Fibroblast of skin of back (primary cell): Measurements from ENCODE around the gene SPNS2.
"Not testable (repeated sequence)": the region's sequence is repeated elsewhere in the genome, so short reads cannot be mapped to it uniquely, and the experiment has no call there.

ENCODE experiments used
- DNase-seq: peaks from one replicate; pipeline ENCODE4 v3.0.0-alpha.2; 2013

SPNS2 gene

DNA sequence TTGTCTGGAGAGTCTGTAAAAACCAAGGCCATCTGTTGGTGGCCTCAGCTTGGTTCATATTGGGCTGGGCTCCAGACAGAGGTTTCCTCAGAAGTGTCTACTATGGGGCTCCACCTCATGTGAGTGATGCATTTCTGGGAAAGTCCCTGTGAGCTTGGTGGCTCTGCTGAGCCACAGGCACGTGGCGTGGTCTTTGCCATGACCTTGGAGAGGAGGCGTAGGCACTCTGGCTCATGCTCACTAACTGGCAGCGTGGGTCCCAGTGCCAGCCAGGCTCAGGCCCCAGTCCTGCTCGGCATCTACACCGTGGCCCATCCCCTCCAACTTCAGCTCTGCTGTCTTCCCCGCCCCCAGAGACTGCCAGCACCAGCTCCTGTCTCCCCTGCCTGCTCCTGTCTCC is 75.0 kb downstream of the SPNS2 start:
- DNase-seq: no peak

- no peak for DNase-seq
These were observed 75.9 kb downstream of the SPNS2 start for GRCh38 chr17:4574448-4575045.

DNA sequence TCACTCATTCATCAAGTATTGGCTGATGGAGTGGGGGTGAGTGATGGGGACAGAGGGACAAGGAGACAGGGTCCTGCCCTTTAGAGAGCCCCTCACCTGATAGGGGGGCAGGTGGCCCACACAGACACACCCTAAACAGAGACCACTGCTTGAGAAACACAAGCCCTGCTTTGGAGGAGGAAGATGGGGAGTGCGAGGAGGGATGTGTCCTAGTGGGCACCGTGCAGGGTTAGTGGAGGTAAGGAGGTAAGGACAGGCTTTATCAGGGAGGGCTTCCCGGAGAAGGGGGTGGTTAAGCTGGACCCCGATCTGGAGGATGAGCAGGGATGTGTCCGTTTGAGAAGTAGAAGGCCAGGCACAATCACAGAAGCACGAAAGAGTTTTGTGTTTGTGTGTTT is 77.5 kb downstream of the SPNS2 start:
- DNase-seq: no peak

- peak; percentile 15 for DNase-seq
These were observed 78.1 kb downstream of the SPNS2 start for GRCh38 chr17:4576729-4577322.

DNA sequence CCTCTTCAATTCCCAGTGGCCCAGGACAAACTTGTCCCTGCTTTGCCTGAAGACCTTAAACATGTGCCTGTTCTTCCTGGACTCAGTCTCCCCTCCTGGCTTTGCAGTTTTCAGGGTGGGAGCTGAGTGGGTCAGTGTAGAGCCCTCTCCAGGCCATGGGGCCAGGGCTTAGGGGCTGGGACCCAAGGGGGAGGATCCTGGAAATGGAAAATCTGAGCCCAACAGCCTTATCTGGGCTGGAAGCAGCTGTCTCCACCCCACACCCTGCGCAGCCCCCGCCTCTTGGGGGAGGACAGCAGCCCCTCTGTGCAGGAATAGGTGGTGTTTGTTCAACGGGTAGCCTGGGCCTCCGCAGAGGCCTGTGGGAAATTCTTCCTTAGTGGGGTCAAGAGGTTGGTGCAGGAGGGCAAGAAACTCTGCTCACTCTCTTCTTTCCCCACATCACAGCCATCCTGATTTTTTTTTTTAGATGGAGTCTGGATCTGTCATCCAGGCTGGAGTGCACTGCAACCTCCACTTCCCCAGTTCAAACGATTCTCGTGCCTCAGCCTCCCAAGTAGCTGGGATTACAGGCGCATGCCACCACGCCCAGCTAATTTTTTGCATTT is 78.8 kb downstream of the SPNS2 start:
- DNase-seq: no peak

GRCh38 chr17:4578349-4578748 is 79.7 kb downstream of the SPNS2 start:
- not testable (repeated sequence) for DNase-seq

DNA sequence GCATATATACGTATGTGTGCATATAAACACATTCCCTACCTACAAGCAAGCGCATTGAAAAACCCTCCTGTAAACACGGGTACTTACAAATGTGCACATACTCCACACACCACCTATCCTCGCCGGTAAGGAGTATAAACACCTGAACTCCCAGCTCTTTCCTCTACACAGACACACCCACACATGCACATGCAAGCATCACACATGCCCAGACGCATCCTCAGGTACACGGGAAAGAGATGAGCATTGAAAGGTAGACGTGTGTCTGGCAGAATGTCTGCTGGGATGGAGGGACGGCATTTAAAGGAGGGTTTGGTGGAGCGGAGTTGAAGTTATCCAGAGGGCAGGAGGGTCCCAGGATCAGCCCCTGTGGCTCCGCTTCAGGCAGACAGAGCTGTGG is 81.0 kb downstream of the SPNS2 start:
- DNase-seq: no peak

- DNase-seq: no peak
These were observed 81.6 kb downstream of the SPNS2 start for GRCh38 chr17:4580291-4580690.

DNA sequence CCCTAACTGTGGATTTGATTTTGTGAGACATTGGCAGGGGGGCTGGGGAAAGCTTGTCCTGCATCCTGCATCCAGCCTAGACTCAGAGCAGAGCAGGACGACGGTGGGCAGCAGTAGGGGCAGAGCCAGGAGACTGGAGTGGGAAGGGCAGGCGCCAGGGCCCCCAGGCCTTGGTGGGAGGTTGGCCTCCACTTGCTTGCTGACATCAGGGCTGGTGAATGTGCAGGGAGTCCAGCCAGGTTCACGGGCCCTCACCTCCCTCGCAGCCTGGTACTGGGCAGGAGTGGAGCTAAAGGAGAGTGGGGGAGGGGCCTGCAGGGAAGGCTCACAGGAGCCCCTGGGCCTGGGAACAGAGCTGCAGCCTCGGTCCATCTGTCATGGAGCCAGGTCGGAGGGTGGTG is 83.4 kb downstream of the SPNS2 start:
- DNase-seq: no peak

DNA sequence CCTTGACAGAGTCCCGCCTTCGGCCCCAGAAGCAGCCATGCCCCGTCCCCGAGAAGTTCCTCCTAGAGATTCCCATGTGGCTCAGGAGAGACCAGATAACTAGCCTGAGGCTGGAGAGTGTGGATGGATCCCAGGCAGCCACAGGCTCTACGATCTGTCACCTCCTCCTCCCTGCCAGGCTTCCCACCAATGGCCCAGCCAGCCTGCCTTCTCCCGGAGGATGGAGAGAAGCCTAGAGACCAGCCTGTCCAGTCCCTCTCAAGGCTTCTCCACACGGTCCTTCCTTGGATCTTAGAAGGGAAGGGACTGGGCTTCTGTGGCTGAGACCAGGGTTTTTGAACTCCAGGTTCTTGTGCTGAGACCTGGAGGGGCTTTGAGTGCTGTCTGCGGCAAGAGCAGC is 84.0 kb downstream of the SPNS2 start:
- no peak for DNase-seq

DNA sequence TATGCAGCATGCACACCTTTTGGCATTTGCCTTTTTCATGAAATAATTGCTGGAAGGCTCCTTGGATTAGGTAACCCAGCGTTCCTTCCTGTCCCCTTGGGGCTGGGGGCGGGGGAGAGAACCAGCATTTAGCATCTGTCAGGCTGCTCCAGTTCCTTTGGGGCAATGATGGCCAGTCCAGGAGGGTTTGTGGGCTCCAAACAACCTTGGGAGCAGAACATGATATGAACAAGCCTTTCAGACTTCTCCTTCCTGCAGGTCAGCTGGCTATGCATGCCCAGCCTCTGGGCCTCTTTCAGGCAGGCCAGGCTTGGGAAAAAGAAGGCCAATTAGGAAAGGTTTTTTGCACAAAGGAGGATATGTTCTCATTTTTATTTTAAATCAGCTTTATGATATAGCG is 84.5 kb downstream of the SPNS2 start:
- no peak for DNase-seq

DNA sequence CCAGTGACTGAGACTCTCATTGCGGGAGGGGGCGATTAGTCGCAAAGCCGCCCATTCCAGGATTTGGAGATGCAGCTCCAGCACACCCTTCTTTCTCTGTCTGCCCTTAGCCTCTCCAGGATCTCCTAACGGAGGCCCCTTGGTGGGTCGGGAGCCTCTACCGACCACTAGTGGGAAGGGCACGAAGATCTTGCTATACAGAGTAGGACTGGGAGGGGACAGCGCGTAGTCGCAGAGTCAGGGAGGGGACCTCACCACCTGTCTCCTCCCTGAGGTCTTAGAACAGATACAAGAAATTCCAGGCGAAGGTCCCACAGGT is 85.1 kb downstream of the SPNS2 start:
- DNase-seq: peak; percentile 20

DNA sequence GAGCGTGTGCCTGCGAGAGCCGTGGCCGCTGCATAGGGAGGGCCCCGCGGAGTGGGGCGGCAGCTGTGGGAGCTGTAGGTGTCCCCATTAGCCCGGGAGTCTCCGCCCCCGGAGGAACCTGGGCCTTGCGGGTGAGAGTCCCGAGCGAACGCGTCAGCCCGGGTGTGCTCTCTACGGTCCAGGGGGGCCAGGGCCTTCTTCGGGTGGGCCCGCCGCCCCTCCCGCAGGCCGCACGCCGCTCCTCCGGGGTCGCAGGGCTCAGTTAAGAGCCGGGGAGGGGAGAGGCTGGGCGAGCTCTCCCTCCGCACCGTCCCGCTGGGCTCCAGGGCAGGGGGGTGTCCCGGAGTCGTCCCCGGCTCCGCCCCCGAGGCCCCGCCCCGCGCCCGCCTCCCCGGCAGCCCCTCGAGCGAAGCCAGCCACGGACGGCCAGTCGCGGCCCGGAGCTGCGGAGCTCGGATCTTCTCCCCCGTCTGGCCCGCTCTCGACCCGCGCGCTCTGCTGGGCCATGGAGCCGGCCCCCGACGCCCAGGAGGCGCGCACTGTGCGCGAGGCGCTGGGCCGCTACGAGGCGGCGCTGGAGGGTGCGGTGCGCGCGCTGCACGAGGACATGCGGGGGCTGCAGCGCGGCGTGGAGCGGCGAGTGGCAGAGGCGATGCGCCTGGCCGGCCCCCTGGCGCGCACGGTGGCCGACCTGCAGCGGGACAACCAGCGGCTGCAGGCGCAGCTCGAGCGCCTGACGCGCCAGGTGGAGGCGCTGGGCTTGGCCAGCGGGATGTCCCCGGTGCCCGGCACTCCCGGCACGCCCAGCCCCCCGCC is 85.6 kb downstream of the SPNS2 start, which contains the start of gene SMTNL2:
SMTNL2 (plus strand) TSS at position 429 of the 816 bp plus-strand sequence; CDS start at position 506, 77 bp downstream.
- DNase-seq: no peak

GRCh38 chr17:4584917-4585637 is 86.4 kb downstream of the SPNS2 start:
- DNase-seq: no peak

DNA sequence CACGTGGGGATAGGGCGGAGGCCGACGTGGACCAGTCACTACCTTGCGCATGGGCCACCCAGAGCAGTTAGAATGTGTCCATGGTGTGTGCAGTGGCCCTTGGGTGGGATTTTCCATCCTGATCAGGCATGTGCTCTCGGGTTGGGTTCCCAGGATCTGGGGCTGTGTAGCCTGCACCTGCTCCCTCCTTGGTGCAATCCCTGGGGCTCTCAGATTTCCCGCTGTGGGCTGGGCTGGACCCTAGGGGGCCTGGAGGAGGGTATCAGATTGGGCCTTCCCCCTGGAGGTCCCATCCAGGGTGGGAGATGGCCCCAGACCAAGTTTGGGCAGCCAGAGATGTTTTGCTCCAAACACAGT is 86.9 kb downstream of the SPNS2 start:
- DNase-seq: no peak

GRCh38 chr17:4586043-4586442 is 87.4 kb downstream of the SPNS2 start:
- no peak for DNase-seq

DNA sequence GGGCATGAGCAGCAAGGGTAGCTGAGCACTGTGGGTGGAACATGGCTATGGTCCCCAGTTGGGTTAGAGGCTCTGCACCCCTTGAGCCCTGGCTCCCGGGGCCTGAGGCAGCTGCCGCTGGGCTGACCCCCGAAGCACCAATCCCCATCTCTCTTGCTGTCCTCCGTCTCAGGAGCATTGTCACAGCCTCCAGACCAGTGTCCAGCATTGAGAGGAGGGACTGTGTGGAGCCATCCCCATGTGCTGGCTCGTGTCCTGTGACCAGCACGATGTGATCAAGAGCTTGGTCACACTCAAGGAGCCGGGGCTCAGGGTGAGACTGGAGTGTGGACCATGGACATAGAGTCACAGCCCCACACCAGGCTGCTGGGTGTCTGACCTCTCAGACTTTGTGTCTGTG is 88.5 kb downstream of the SPNS2 start:
- no peak for DNase-seq

- DNase-seq: no peak
These were observed 89.1 kb downstream of the SPNS2 start for GRCh38 chr17:4587803-4588202.

DNA sequence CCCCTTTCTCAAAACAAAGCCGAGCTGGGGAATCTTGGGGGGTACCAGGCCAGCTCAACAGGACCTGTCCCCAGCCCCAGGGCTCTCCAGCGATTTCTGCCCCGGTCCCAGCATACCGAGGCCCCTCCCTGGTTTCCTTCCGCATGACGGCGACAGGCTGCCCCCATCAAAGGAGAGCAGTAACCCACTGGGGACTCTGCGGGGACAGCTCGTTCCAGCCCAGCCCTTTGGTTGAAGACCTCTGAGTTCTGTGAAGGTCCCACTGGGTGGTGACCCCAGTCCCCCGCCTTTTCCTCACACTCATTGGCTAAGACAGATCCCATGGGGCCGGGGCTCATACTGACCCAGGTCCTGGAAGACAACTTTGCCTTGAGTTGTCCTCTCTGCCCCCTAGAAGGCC is 89.7 kb downstream of the SPNS2 start:
- no peak for DNase-seq
